HG03469 (cell line): ENCODE measurements around the gene CAB39.

ENCODE experiments used
- ATAC-seq: cut with Tn5 transposase; IDR thresholded peaks from one replicate; pipeline ENCODE4 v1.9.1; 2021; ENCODE audit warnings: mild to moderate bottlenecking, moderate library complexity, moderate number of reproducible peaks; ENCODE audit not compliant: unreplicated experiment

CAB39 gene

GRCh38 chr2:230811508-230811907 is 98.9 kb downstream of the CAB39 start:
- no peak for ATAC-seq

GRCh38 chr2:230812033-230812432 is 99.4 kb downstream of the CAB39 start:
- no peak for ATAC-seq

- no peak for ATAC-seq
Observed at GRCh38 chr2:230814616-230815015, 102.0 kb downstream of the CAB39 start.

DNA sequence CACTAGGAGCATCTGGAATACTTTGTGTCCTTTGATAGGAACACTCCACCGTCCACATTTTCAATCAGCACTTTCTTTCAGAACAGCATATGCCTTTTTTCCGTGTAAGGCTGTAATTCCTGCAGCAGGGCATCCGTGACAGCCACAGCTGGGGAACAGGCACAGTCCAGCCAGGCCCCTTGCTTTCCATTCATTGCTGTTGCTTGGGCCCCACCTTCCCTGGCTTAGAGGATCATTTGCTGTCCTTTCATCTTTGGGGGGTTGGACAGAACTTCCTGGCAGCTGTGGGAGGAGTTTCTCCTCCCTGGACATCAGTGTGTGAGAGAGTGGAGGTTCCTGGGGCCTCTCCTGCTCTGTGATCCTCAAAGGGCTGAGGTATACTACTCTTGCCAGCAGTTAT is 102.4 kb downstream of the CAB39 start:
- ATAC-seq, result no peak

DNA sequence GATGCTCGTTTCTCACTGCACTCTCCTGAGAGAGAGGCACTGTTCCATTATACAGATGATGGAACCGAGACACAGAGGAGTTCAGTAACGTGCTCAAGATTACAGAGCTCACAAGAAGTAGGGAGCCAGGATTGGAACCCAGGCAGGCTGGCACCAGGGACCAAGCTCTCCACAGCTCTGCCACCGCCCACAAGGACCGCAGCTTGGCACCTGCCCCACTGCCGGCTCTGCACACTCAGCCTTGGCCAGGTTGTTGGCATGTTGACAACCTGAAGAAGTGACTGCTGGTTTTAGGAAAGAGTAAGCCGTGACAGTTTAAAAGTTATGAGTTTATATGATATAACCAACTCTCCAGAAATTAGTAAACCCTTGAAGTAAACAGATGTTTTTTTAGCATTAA is 104.1 kb downstream of the CAB39 start:
- no peak for ATAC-seq

GRCh38 chr2:230819433-230819832 is 106.8 kb downstream of the CAB39 start:
- ATAC-seq, result no peak

GRCh38 chr2:230821261-230821990 is 108.8 kb downstream of the CAB39 start:
- no peak for ATAC-seq

DNA sequence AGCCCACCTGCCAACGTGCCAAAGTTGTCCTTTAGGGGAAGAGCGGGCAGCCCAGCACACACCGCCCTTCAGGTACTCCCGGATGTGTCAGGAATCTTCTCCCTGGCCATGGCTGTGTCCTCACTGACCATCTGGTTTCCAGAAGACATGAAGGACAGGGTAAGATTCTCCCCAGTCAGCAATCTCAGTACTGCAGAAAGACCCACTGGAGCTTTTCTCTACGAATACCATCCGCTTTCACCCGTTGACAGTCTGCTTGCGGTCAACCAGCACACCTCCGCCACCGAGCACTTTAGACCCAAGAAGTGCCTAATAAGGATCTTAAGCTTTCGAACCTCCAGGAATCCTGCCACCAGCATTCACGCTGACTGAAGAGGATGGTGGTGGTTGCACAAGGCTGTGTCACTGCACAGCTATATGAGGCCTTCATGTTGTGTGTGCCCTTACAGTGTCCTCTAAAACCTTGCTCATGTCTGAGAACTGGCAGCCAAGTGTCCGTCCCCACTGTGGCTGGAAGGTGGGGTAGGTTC is 109.4 kb downstream of the CAB39 start:
- no peak for ATAC-seq

- ATAC-seq, result no peak
Observed at GRCh38 chr2:230823264-230823964, 110.8 kb downstream of the CAB39 start.

GRCh38 chr2:230824406-230824978 is 111.8 kb downstream of the CAB39 start:
- no peak for ATAC-seq

DNA sequence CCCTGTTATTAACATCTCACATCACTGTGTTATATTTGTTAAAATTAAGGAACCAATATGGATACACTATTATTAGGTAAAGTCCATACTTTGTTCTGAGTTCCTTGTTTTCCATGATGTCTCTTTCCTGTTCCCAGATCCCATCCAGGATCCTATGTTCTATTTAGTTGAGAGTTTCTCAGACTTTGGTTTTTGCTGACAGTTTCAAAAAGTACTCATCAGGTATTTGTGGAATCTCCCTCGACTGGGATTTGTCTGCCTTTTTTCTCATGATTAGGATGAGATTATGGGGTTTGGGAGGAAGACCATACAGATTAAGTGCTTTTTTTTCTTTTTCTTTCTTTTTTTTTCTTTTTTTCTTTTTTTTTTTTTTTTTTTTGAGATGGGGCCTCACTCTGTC is 112.7 kb downstream of the CAB39 start:
- ATAC-seq, result no peak

DNA sequence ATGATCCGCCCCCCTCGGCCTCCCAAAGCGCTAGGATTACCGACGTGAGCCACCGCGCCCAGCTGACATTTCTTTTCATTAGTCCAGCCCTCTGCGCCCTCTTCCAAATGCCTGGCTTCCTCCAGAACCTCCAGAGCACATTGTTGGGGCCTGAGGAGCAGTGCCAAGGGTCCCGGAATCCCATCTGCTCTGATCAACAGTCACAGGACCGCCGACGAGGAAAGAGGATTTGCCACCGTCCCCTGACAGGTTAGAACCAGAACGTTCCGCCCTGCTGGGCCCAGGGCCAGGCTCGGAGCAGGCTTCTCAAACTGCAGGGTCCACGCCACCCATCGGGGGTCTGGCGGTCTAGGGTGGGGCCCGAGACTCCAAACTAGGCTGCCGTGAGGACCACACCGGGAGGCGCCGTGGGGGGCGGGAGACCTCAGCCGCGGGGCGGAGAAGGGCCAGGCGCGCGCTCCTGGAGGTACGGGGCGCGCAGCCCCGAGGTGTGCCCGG is 115.2 kb downstream of the CAB39 start:
- ATAC-seq, result no peak

DNA sequence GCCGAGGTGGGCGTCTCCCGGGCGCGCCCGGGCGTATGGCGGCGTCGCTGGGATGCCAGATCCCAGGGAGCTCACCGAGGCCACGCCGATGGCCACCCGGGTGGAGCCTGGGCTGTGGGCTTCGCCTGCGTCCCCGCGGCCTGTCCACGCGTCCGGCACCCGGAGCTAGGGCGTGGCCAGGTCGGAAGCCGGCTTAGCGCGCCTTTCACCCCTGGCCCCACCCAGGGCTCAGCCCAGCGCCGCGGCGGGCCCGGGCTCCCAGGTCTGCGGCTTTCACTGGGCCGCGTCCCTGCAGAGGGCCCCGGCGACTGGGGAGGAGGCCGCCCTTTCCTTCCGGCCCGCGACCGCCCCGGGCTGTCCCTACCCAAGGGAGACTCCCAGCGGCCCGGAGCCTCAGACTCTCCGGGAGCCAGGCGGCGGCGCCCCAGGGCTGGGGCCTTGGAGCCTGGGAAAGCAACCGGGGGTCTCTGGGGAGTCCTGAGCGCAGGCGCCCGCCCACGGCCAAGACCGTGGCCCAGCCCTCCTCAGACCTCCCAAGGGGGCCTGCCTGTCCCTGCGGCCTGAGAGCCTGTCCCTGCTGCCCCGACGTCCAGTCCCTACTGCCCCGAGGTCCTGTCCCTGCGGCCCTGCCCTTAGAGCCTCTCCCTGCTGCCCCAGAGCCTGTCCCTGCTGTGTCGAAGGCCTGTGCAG is 115.8 kb downstream of the CAB39 start:
- ATAC-seq, result no peak

DNA sequence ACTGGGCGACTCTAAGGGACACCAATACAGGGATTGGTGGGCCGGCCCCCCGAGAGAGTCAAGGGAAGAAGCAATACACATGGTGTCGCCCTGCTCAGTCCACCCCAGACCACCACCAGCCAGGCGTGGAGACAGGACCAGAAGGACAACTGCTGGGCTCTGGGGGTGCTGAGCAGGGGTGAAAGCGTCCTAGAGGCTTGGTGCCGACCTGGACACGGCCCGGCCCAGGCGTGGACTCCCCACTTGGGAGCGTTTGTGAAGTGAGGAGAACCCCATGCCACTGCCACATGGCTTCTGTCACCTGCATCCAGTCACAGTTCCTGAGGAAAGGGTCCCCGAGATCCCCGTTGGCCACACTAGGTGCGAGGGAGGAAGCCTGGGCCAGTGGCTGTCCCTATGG is 116.7 kb downstream of the CAB39 start:
- no peak for ATAC-seq

DNA sequence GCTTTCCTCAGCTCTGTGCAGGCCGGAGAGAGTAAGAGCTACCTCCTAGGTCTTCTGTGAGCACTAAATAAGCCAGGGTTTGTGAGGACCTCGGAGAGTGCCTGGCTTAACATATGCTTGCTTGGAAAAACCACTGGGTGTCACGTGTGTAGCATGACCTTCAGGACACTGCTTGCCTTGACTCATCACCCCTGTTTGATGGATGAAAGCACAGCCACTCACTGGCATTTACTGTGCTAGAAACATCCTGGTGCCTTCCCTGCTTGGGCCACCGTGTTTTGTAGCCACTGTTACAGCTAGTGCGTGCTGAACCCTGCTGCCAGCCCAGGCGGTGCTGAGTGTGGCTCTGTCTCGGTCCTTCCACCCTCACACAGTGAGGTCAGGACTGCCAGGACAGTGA is 117.3 kb downstream of the CAB39 start:
- ATAC-seq, result no peak

DNA sequence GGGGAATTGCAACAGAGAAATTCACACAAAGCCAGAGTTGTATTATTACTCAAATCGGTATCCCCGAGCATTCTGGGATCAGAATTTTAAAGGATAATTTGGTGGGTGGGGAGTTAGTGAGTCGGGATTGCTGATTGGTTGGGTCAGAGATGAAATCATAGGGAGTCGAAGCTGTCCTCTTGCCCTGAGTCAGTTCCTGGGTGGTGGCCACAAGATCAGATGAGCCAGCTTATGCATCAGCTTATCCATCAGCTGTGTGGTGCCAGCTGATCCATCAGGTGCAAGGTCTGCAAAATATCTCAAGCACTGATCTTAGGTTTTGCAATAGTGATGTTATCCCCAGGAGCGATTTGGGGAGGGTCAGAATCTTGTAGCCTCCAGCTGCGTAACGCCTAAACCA is 117.8 kb downstream of the CAB39 start:
- no peak for ATAC-seq

DNA sequence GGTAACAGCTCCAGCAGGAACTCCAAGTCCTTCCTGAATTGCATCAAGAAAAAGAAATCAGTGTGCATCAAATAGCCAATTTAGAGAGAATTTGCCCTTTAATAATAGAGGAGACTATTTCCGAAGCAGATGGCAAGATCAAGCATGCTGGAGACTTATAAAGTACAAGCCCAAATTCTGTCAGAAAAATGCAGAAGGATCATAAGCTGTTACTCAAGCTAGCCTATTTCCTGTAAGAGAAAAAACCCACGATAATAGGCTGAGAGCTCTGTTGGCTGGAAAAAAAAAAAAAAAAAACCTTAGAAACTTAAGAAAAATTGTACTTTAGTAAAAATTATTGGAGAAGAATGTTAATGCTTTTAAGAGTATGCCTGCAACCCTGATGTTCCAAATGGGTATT is 127.7 kb downstream of the CAB39 start:
- ATAC-seq, result no peak

DNA sequence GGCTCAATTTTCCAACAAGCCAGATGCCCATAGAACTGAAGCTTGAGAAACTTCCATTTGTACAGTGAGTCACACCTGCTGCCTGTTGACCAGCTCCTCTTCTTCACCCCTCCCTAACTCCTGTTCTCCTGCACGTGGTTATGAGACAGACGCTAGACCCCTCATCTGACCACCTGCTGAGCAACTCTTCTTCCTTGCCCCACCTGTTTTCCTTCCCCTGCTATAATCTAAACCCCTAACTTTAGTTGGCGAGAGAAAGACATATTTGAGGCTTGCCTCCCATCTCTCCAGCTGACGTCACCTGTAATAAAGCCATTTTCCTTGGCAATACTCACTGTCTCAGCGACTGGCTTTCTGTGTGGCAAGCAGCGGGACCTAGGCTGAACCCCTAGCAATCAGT is 129.8 kb downstream of the CAB39 start:
- ATAC-seq, result no peak

GRCh38 chr2:230843132-230843531 is 130.5 kb downstream of the CAB39 start:
- no peak for ATAC-seq

DNA sequence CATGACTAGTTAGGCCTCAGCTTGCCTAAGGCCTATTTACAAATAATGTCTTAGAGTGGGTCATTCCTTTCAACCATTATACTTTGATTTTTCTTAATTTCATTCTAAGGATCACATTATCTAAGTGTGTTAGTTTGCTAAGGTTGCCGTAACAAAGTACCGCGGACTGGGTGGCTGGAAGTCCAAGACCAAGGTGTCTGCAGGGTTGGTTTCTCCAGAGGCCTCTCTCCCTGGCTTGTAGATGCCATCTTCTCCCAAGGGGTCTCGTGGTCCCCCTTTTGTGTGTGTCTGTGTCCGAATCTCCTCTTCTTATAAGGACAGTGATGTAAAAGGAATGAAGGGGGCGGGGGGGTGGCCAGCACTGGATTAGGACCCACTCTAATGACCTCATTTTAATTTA is 133.7 kb downstream of the CAB39 start:
- no peak for ATAC-seq

DNA sequence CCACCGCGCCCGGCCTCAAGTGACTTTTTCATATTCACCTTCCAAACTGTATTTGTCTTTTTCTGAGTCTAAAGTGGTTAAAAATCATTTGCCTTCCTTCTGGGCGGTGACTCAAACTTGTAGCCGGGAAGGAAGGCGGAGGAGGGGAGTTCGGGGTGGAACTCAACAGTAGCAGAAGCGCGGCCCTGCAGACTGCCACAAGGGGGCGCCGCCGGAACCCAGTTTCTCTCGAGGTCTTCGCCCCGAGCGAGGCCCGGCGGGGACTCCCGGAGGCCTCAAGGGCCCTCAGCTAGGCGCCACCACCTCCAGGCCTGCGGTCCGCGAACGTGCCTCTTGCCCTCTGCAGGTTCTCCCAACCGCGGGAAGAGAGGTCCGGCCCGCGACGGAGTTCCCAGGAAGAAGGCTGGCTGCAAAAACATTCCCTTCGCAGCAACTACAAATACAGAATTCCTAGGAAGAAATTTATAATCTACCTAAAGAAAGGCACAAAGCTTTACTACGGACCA is 135.3 kb downstream of the CAB39 start:
- peak; percentile 86 for ATAC-seq
